Measurements from ENCODE around the gene CHCHD3. TPM values are rescaled to one million over a fixed set of nuclear protein-coding genes. Genes with fewer than 3 reads are reported as not detected.

CHCHD3 gene
- total RNA-seq: 72.1 and 74.6 TPM in 2 replicates

DNA sequence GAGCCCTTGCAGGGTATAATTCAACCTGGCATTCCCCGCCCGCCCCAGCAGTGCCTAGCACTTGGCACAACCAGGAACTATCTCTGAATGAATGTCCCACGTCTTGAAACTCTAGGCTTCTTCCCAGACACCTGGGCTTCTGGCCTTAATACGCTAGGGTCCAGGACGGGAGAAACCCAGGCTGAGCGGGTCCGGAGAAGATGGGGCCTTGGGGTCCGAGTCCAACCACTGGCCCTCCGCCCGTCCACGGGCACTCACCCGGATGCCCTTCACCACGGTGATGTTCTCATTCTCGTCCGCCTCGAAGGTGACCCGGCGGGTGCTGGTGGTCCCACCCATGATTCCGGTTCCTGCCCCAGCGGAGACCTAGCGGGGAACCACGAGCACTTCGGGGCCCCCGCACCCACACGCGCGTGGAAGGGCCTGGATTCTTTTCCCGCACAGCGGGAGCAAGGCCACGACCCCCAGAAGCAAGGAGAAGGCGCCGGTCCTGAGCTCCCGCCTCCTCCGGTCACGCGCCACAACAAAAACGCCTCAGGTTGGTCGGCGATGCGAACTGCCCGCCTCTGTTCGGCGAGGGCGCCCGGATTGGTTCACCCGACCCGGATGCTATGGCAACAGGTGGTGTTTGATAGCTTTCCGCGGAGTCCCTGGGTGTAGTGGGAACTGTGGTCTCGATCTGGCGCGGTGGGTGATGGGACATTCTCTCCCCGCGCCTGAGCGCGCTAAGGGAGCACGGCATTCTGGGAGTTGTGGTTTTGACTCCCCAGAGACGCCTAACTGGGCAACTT lies at the start of gene CHCHD3:
TSS of gene CHCHD3 (minus strand) at position 492 of the 791 bp plus-strand sequence. CDS start at position 339, 153 bp downstream.

Other genes with a start within 250 kb of the CHCHD3 start
- 41.6 and 46.4 TPM in 2 replicates for gene EXOC4, start 171.0 kb upstream of the CHCHD3 start, total RNA-seq

All from myometrial cell (primary cell).